GM21423 (cell line): ENCODE measurements around the gene MAP1B.
A peak's percentile ranks its signal among the peaks of the same experiment; 100 is the strongest.

ENCODE experiments used
- ATAC-seq: cut with Tn5 transposase; IDR thresholded peaks from one replicate; pipeline ENCODE4 v1.9.1; 2021; ENCODE audit warnings: mild to moderate bottlenecking, moderate library complexity; ENCODE audit not compliant: unreplicated experiment

The MAP1B gene

GRCh38 chr5:72187388-72188075, 80.3 kb downstream of the MAP1B start:
- ATAC-seq = no peak

GRCh38 chr5:72188166-72188565, 80.9 kb downstream of the MAP1B start:
- ATAC-seq = no peak

GRCh38 chr5:72189146-72189545, 81.9 kb downstream of the MAP1B start:
- no peak for ATAC-seq

- ATAC-seq = no peak
These were observed 84.1 kb downstream of the MAP1B start for GRCh38 chr5:72191404-72191803.

GRCh38 chr5:72194846-72195245, 87.6 kb downstream of the MAP1B start:
- peak; percentile 97 for ATAC-seq

- no peak for ATAC-seq
These were observed 88.3 kb downstream of the MAP1B start for GRCh38 chr5:72195581-72195980.

GRCh38 chr5:72197393-72197792, 90.1 kb downstream of the MAP1B start:
- ATAC-seq = no peak

GRCh38 chr5:72199681-72200080, 92.4 kb downstream of the MAP1B start:
- no peak for ATAC-seq

- no peak for ATAC-seq
These were observed 95.1 kb downstream of the MAP1B start for GRCh38 chr5:72202331-72202825.

- no peak for ATAC-seq
These were observed 96.1 kb downstream of the MAP1B start for GRCh38 chr5:72203251-72203845.

GRCh38 chr5:72204946-72205345, 97.7 kb downstream of the MAP1B start:
- no peak for ATAC-seq

GRCh38 chr5:72205431-72206009, 98.2 kb downstream of the MAP1B start:
- no peak for ATAC-seq

GRCh38 chr5:72206160-72206559, 98.9 kb downstream of the MAP1B start:
- no peak for ATAC-seq

GRCh38 chr5:72206994-72207393, 99.7 kb downstream of the MAP1B start:
- no peak for ATAC-seq

- no peak for ATAC-seq
These were observed 101.2 kb downstream of the MAP1B start for GRCh38 chr5:72208324-72208926.

- ATAC-seq = no peak
These were observed 102.2 kb downstream of the MAP1B start for GRCh38 chr5:72209147-72210115.

- no peak for ATAC-seq
These were observed 103.8 kb downstream of the MAP1B start for GRCh38 chr5:72210888-72211678.

GRCh38 chr5:72212171-72212570, 104.9 kb downstream of the MAP1B start:
- no peak for ATAC-seq

- no peak for ATAC-seq
These were observed 106.2 kb downstream of the MAP1B start for GRCh38 chr5:72213482-72213881.

GRCh38 chr5:72214168-72214567, 106.9 kb downstream of the MAP1B start:
- ATAC-seq = no peak
